Cortex of kidney (tissue), 1 donor: ENCODE data around the gene ADAMTS2.

Source experiments
- DNase-seq: peaks from one replicate; lab custom pipeline; 2025; lab: John Stamatoyannopoulos, UW

The ADAMTS2 gene

GRCh38 chr5:179343719-179344430 is 1.4 kb downstream of the ADAMTS2 start:
- no peak for DNase-seq

GRCh38 chr5:179343021-179343718 is 2.1 kb downstream of the ADAMTS2 start:
- no peak for DNase-seq

GRCh38 chr5:179342577-179342976 is 2.7 kb downstream of the ADAMTS2 start:
- DNase-seq, result no peak

- no peak for DNase-seq
Observed at GRCh38 chr5:179340465-179340864, 4.8 kb downstream of the ADAMTS2 start.

- DNase-seq, result no peak
Observed at GRCh38 chr5:179339996-179340395, 5.3 kb downstream of the ADAMTS2 start.

GRCh38 chr5:179339081-179339480 is 6.2 kb downstream of the ADAMTS2 start:
- no peak for DNase-seq

GRCh38 chr5:179337796-179338676 is 7.2 kb downstream of the ADAMTS2 start:
- DNase-seq, result no peak

- DNase-seq, result no peak
Observed at GRCh38 chr5:179336871-179337795, 8.1 kb downstream of the ADAMTS2 start.

- DNase-seq, result no peak
Observed at GRCh38 chr5:179336126-179336870, 9.0 kb downstream of the ADAMTS2 start.

- no peak for DNase-seq
Observed at GRCh38 chr5:179333796-179334761, 11.2 kb downstream of the ADAMTS2 start.

GRCh38 chr5:179332741-179333290 is 12.4 kb downstream of the ADAMTS2 start:
- DNase-seq, result no peak

- DNase-seq, result no peak
Observed at GRCh38 chr5:179331591-179332375, 13.5 kb downstream of the ADAMTS2 start.

GRCh38 chr5:179330186-179330900 is 14.9 kb downstream of the ADAMTS2 start:
- no peak for DNase-seq

GRCh38 chr5:179328291-179328690 is 17.0 kb downstream of the ADAMTS2 start:
- DNase-seq, result no peak

GRCh38 chr5:179327021-179327735 is 18.1 kb downstream of the ADAMTS2 start:
- no peak for DNase-seq

- DNase-seq, result no peak
Observed at GRCh38 chr5:179326122-179326927, 18.9 kb downstream of the ADAMTS2 start.
